SK-N-SH (cell line): ENCODE data around the gene TMEM134. TPM values are rescaled to one million over a fixed set of nuclear protein-coding genes. Genes with fewer than 3 reads are reported as not detected.

ENCODE experiments used
- CTCF ChIA-PET: fragments of 300-600, 350-600 bp; formaldehyde crosslinking; extraction: SDS; loops from one replicate; lab custom pipeline; 2021; lab: Yijun Ruan, JAX
- POLR2A ChIA-PET: fragments of 350-600 bp; sonication (Branson Sonifier 250); formaldehyde crosslinking; extraction: SDS; loops from one replicate; lab custom pipeline; 2020; ENCODE audit warnings: antibody characterized with exemption, inconsistent platforms; lab: Yijun Ruan, JAX
- DNase-seq: peaks from one replicate; pipeline ENCODE4 v3.0.0; 2012
- H2AFZ ChIP-seq: fragments of 200-600 bp; sonication (generic); 2 replicates; pipeline ENCODE4 v1.8.1; 2016; ENCODE audit warnings: antibody characterized with exemption, mild to moderate bottlenecking, low read depth
- H3F3A ChIP-seq: fragments of 200-600 bp; sonication (generic); replicated peaks from 2 replicates; pipeline ENCODE3; 2016; ENCODE audit warnings: antibody characterized with exemption, mild to moderate bottlenecking; ENCODE audit not compliant: insufficient read depth
- H3K27ac ChIP-seq, 2 experiments: fragments of 200-500 bp in 1 of 2; fragments of 200-600 bp in 1 of 2; sonication (Bioruptor generic) in 1 of 2; sonication (generic), shearing (Covaris generic) in 1 of 2; 2 replicates each; pipeline versions ENCODE4 v1.5.1 to v1.6.1; 2014 to 2016; ENCODE audit warnings: low read depth in 2 of 2, inconsistent platforms in 1 of 2, low read length in 1 of 2, mild to moderate bottlenecking in 1 of 2, mixed read lengths in 1 of 2
- H3K27me3 ChIP-seq: fragments of 200-600 bp; sonication (generic), shearing (Covaris generic); 2 replicates; pipeline ENCODE4 v1.6.1; 2016; ENCODE audit warnings: mixed run types; ENCODE audit not compliant: insufficient read depth
- H3K36me3 ChIP-seq, 2 experiments: fragments of 200-500 bp in 1 of 2; fragments of 200-600 bp in 1 of 2; sonication (Bioruptor generic) in 1 of 2; sonication (generic) in 1 of 2; replicated peaks in 1 of 2; 2 replicates each; pipeline versions ENCODE3 to v1.5.1; 2014 to 2016; ENCODE audit warnings: low read length in 1 of 2, mild to moderate bottlenecking in 1 of 2; ENCODE audit not compliant: insufficient read depth in 2 of 2, control insufficient read depth in 1 of 2
- H3K4me1 ChIP-seq, 2 experiments: fragments of 200-500 bp in 1 of 2; fragments of 200-600 bp in 1 of 2; sonication (Bioruptor generic) in 1 of 2; sonication (generic), shearing (Covaris generic) in 1 of 2; 2 replicates each; pipeline versions ENCODE4 v1.5.1 to v1.6.1; 2014 to 2016; ENCODE audit warnings: low read depth in 1 of 2, low read length in 1 of 2, mixed run types in 1 of 2; ENCODE audit not compliant: insufficient read depth in 2 of 2, control insufficient read depth in 1 of 2
- H3K4me2 ChIP-seq: fragments of 200-600 bp; sonication (generic), shearing (Covaris generic); 2 replicates; pipeline ENCODE4 v1.6.1; 2017; ENCODE audit warnings: mixed run types
- H3K4me3 ChIP-seq, 2 experiments: fragments of 200-500 bp in 1 of 2; fragments of 200-600 bp in 1 of 2; sonication (Bioruptor generic) in 1 of 2; sonication (generic), shearing (Covaris generic) in 1 of 2; 2 replicates each; pipeline versions ENCODE4 v1.5.1 to v1.8.1; 2014 to 2016; ENCODE audit warnings: low read depth in 2 of 2, inconsistent platforms in 1 of 2, low read length in 1 of 2, mild to moderate bottlenecking in 1 of 2, mixed read lengths in 1 of 2, moderate library complexity in 1 of 2
- H3K79me2 ChIP-seq: fragments of 200-600 bp; sonication (generic); 2 replicates; pipeline ENCODE4 v1.8.1; 2017; ENCODE audit warnings: mild to moderate bottlenecking; ENCODE audit not compliant: insufficient read depth
- H3K9ac ChIP-seq: fragments of 200-600 bp; sonication (generic); 2 replicates; pipeline ENCODE4 v1.6.1; 2017; ENCODE audit warnings: mixed run types
- H3K9me2 ChIP-seq: fragments of 200-600 bp; sonication (generic); 2 replicates; pipeline ENCODE4 v1.6.1; 2017; ENCODE audit warnings: mixed run types
- H3K9me3 ChIP-seq: fragments of 200-600 bp; sonication (generic); 2 replicates; pipeline ENCODE4 v1.6.1; 2017; ENCODE audit warnings: mixed run types, mild to moderate bottlenecking, moderate library complexity
- H4K20me1 ChIP-seq: fragments of 200-600 bp; sonication (generic); 2 replicates; pipeline ENCODE4 v1.6.1; 2017; ENCODE audit warnings: mild to moderate bottlenecking, mixed run types; ENCODE audit not compliant: insufficient read depth
- CHD2 ChIP-seq: fragments of 150-350 bp; IDR thresholded peaks from 2 replicates; pipeline ENCODE4 v1.6.1; 2018; ENCODE audit warnings: low read length; ENCODE audit not compliant: partially characterized antibody
- EP300 ChIP-seq, 2 experiments: IDR thresholded peaks; 2 replicates each; pipeline versions ENCODE4 v1.4.0 to v1.6.1; 2012; ENCODE audit warnings: borderline replicate concordance in 1 of 2, low read depth in 1 of 2, low read length in 1 of 2
- GATA2 ChIP-seq: sonication (generic); formaldehyde crosslinking; IDR thresholded peaks from 2 replicates; pipeline ENCODE4 v1.5.0; 2020; ENCODE audit warnings: mild to moderate bottlenecking, missing genetic modification reagents
- JUND ChIP-seq: IDR thresholded peaks from 2 replicates; pipeline ENCODE4 v1.4.0; 2012
- MEF2A ChIP-seq: IDR thresholded peaks from 2 replicates; pipeline ENCODE4 v1.4.0; 2012; ENCODE audit warnings: low read depth, borderline replicate concordance
- NRF1 ChIP-seq: IDR thresholded peaks from 2 replicates; pipeline ENCODE4 v1.6.1; 2012; ENCODE audit warnings: low read depth, mild to moderate bottlenecking, low read length
- RXRA ChIP-seq: IDR thresholded peaks from 2 replicates; pipeline ENCODE4 v1.4.0; 2012; ENCODE audit warnings: low read depth, mild to moderate bottlenecking, borderline replicate concordance
- SMC3 ChIP-seq: IDR thresholded peaks from 2 replicates; pipeline ENCODE4 v1.6.1; 2012; ENCODE audit warnings: low read depth, low read length, improper control_type of control experiment
- TAF1 ChIP-seq: IDR thresholded peaks from 2 replicates; pipeline ENCODE4 v1.6.1; 2012; ENCODE audit warnings: low read depth, mild to moderate bottlenecking, low read length, moderate library complexity, borderline replicate concordance
- TEAD4 ChIP-seq: IDR thresholded peaks from 2 replicates; pipeline ENCODE4 v1.4.0; 2012; ENCODE audit warnings: mild to moderate bottlenecking, borderline replicate concordance; ENCODE audit not compliant: insufficient read depth
- WGBS: methylation state at CpG from one replicate; pipeline ENCODE4 v1.1.6; 2017; ENCODE audit warnings: low lambda C conversion rate; 5-methylcytosine and 5-hydroxymethylcytosine counted together
- polyA plus RNA-seq, 3 experiments: library from polyadenylated mRNA; depleted of rRNA; stranded (reverse); fragments of >200 nt; gene quantifications; 2 replicates each; pipeline ENCODE4 v1.2.3, GENCODE V29; 2012
- TF ChIP-seq, protein P1 (sequence below): IDR thresholded peaks from 2 replicates; pipeline ENCODE4 v1.6.1; 2012; ENCODE audit warnings: mild to moderate bottlenecking, low read depth, low read length, moderate library complexity
- TF ChIP-seq, protein P2 (sequence below): IDR thresholded peaks from 2 replicates; pipeline ENCODE4 v1.4.0; 2012; ENCODE audit warnings: low read depth

The TMEM134 gene
- polyA plus RNA-seq, 1 of the 3 experiments (the other 2 are of a cell fraction): 132 TPM

DNA sequence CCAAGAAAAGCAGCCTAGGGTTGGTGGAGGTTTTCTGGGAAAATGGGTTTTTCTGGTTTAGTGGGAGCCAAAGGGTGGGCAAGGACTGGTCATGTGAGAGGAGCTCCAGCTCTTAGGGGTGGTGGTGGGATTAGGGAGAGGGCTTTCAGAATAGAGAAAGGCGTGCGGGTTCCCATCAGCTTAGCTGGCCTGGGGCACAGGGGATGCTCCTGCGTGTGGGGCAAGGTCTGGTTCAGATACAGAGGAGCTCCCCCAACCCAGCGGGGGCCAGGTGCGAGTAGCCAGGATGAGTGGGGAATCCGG, 644 bp downstream of the TMEM134 start:
- Histone ChIP-seq H3K79me2 (peaks cover 7% of the 10 kb centered on the region; the same call in 1 of the 2 replicates), H4K20me1 (no peaks in the 10 kb centered on the region), H3K4me1 (peaks cover 9 to 35% of the 10 kb centered on the region in 2 experiments; a peak in 2 of 4 replicates), H3K9ac (peak overlapping the region; percentile 87), H3K27me3 (no peaks in the 10 kb centered on the region), H3K4me3 (peak overlapping the region; percentile 73 to 90), H3K4me2 (peak overlapping the region; percentile 98), H3K9me3 (no peaks in the 10 kb centered on the region), H3K27ac (peak overlapping the region; percentile 56 to 58; a peak in 2 of 4 replicates), H2AFZ (peak overlapping the region; percentile 63; the same call in 1 of the 2 replicates), H3K9me2 (no peaks in the 10 kb centered on the region), H3K36me3 (no peaks in the 10 kb centered on the region), H3F3A (peaks cover 10% of the 10 kb centered on the region)
- WGBS: 25% methylated on average over 2 of the region's 6 CpGs
- POLR2A ChIA-PET: interaction anchor here (0.6 to 2.9 kb wide), 6 partner anchors 15 to 243 kb away, joined by 3 to 13 read pairs (median 6); partner anchors contain the start of genes AIP, PPP1CA, RAD9A and RPS6KB2
- CTCF ChIA-PET: interaction anchor here (0.8 to 3.4 kb wide), 10 partner anchors 8 to 119 kb away, joined by 3 to 32 read pairs (median 5); partner anchors contain the start of gene PPP1CA
- TF ChIP-seq MEF2A (no peak), EP300 (IDR thresholded peaks at IDR 0.05; ENCODE audit: borderline replicate concordance in 1 of 2, low read depth in 1 of 2, low read length in 1 of 2) (no peak), RXRA (no peak), NRF1 (no peak), TEAD4 (no peak), GATA2 (no peak), TAF1 (no peak), CHD2 (no peak)
- TF ChIP-seq, protein P1, sequence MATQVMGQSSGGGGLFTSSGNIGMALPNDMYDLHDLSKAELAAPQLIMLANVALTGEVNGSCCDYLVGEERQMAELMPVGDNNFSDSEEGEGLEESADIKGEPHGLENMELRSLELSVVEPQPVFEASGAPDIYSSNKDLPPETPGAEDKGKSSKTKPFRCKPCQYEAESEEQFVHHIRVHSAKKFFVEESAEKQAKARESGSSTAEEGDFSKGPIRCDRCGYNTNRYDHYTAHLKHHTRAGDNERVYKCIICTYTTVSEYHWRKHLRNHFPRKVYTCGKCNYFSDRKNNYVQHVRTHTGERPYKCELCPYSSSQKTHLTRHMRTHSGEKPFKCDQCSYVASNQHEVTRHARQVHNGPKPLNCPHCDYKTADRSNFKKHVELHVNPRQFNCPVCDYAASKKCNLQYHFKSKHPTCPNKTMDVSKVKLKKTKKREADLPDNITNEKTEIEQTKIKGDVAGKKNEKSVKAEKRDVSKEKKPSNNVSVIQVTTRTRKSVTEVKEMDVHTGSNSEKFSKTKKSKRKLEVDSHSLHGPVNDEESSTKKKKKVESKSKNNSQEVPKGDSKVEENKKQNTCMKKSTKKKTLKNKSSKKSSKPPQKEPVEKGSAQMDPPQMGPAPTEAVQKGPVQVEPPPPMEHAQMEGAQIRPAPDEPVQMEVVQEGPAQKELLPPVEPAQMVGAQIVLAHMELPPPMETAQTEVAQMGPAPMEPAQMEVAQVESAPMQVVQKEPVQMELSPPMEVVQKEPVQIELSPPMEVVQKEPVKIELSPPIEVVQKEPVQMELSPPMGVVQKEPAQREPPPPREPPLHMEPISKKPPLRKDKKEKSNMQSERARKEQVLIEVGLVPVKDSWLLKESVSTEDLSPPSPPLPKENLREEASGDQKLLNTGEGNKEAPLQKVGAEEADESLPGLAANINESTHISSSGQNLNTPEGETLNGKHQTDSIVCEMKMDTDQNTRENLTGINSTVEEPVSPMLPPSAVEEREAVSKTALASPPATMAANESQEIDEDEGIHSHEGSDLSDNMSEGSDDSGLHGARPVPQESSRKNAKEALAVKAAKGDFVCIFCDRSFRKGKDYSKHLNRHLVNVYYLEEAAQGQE: no peak
- TF ChIP-seq, protein P2, sequence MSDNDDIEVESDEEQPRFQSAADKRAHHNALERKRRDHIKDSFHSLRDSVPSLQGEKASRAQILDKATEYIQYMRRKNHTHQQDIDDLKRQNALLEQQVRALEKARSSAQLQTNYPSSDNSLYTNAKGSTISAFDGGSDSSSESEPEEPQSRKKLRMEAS: no peak
- DNase-seq: no peak

DNA sequence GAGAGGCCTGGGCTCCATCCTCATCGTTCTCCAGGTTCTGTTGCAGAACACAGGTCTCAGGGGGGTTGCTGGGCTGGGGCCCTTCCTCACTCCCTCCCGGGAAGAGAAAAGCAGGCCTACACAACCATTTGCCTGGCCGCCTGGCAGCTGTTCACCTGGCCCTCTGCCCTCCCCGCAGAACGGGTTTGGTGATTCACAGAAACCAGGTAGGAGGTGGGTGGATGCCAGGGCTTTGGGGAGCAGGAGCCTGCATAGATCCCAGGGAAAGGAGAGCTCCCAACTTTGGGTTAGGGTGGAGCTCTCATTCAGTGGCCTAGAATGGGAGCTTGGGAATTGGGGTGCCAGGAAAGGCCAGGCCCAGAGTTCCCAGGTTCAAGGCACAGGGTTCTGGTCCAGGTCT, 995 bp downstream of the TMEM134 start:
- Histone ChIP-seq H3K9me3 (no peaks in the 10 kb centered on the region), H3K27me3 (no peaks in the 10 kb centered on the region), H3K4me1 (peaks cover 9 to 35% of the 10 kb centered on the region in 2 experiments; a peak in 2 of 4 replicates), H3K4me3 (peak overlapping the region; percentile 73 to 90), H3F3A (peaks cover 10% of the 10 kb centered on the region), H3K4me2 (peak overlapping the region; percentile 98), H2AFZ (peak overlapping the region; percentile 63; the same call in 1 of the 2 replicates), H3K9me2 (no peaks in the 10 kb centered on the region), H3K9ac (peak overlapping the region; percentile 87), H4K20me1 (no peaks in the 10 kb centered on the region), H3K27ac (peak overlapping the region; percentile 56 to 58; a peak in 2 of 4 replicates), H3K36me3 (no peaks in the 10 kb centered on the region), H3K79me2 (peaks cover 7% of the 10 kb centered on the region; the same call in 1 of the 2 replicates)
- peak; percentile 19 for DNase-seq
- CTCF ChIA-PET: interaction anchor here (0.8 to 3.4 kb wide), 9 partner anchors 8 to 122 kb away, joined by 3 to 32 read pairs (median 4); partner anchors contain the start of gene PPP1CA
- WGBS: 30% methylated on average over 4 of the region's 5 CpGs
- TF ChIP-seq NRF1 (no peak), JUND (no peak), SMC3 (no peak)
- POLR2A ChIA-PET: interaction anchor here (0.6 to 2.9 kb wide), 5 partner anchors 18 to 243 kb away, joined by 3 to 13 read pairs (median 5); partner anchors contain the start of genes PPP1CA, RAD9A and RPS6KB2
